Measurements from ENCODE around the gene SLC35D2. TPM values are rescaled to one million over a fixed set of nuclear protein-coding genes. Genes with fewer than 3 reads are reported as not detected.
"Not testable (repeated sequence)": the region's sequence is repeated elsewhere in the genome, so short reads cannot be mapped to it uniquely, and the experiment has no call there.

SLC35D2 gene
- polyA plus RNA-seq, 1 donor, result 70.5 TPM

- 100% methylated on average over 1 of the region's 6 CpGs for WGBS (ENCODE audit: insufficient coverage, low lambda C conversion rate)
- H3K4me1 ChIP-seq (ENCODE audit: control insufficient read depth, insufficient read depth, low read length), result peaks cover 8% of the 10 kb centered on the region
- peaks cover 41% of the 10 kb centered on the region for H3K36me3 ChIP-seq (ENCODE audit: control insufficient read depth, insufficient read depth, low read length)
- H3K9me3 ChIP-seq (ENCODE audit: control insufficient read depth, low read depth, low read length), result no peaks in the 10 kb centered on the region
- no peak for DNase-seq
- H3K27ac ChIP-seq (ENCODE audit: low read length), result no peak overlapping the region
- no peak overlapping the region for H3K4me3 ChIP-seq (ENCODE audit: low read length)
- H3K27me3 ChIP-seq (ENCODE audit: control insufficient read depth, insufficient read depth, low read length), result no peaks in the 10 kb centered on the region
Measured at GRCh38 chr9:96361668-96362067, 21.8 kb downstream of the SLC35D2 start.

DNA sequence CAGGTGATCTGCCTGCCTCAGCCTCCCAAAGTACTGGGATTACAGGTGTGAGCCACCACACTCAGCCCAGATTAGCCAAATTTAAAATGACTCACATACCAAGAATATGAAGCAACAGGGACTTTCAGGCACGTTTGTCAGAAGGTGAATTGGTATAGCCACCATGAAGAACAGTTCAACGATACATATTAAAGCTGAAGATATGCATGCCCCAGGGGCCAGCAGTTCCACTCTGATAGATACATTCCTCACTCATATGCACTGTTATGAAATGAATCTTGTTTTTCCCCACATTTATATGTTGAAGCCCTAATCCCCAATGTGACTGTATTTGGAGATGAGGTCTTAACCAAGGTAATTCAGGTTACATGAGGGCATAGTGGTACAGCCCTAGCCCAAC is 22.5 kb downstream of the SLC35D2 start:
- H3K9me3 ChIP-seq (ENCODE audit: control insufficient read depth, low read depth, low read length), result no peaks in the 10 kb centered on the region
- peaks cover 3% of the 10 kb centered on the region for H3K4me1 ChIP-seq (ENCODE audit: control insufficient read depth, insufficient read depth, low read length)
- no peak overlapping the region for H3K4me3 ChIP-seq (ENCODE audit: low read length)
- DNase-seq, result no peak
- no CpG with 5 or more reads among the region's 2 CpGs for WGBS (ENCODE audit: insufficient coverage, low lambda C conversion rate)
- H3K27me3 ChIP-seq (ENCODE audit: control insufficient read depth, insufficient read depth, low read length), result no peaks in the 10 kb centered on the region
- peaks cover 43% of the 10 kb centered on the region for H3K36me3 ChIP-seq (ENCODE audit: control insufficient read depth, insufficient read depth, low read length)
- no peak overlapping the region for H3K27ac ChIP-seq (ENCODE audit: low read length)

DNA sequence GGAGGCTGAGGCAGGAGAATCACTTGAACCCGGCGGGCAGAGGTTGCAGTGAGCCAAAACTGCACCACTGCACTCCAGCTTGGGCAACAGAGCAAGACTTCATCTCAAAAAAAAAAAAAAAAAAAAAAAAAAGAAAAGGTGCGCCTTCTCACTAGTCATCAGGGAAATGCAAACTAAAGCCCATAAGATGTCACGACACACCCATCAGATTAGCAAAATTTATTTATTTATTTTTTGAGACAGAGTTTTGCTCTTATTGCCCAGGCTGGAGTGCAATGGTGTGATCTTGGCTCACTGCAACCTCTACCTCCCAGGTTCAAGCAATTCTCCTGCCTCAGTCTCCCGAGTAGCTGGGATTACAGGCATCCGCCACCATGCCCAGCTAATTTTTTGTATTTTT is 23.0 kb downstream of the SLC35D2 start:
- WGBS (ENCODE audit: insufficient coverage, low lambda C conversion rate), result no CpG with 5 or more reads among the region's 6 CpGs
- H3K9me3 ChIP-seq (ENCODE audit: control insufficient read depth, low read depth, low read length); DNase-seq; H3K27ac ChIP-seq (ENCODE audit: low read length); H3K27me3 ChIP-seq (ENCODE audit: control insufficient read depth, insufficient read depth, low read length); H3K4me1 ChIP-seq (ENCODE audit: control insufficient read depth, insufficient read depth, low read length); H3K4me3 ChIP-seq (ENCODE audit: low read length): not testable (repeated sequence)
- peaks cover 46% of the 10 kb centered on the region for H3K36me3 ChIP-seq (ENCODE audit: control insufficient read depth, insufficient read depth, low read length)

GRCh38 chr9:96350866-96351265 is 32.6 kb downstream of the SLC35D2 start:
- Histone ChIP-seq H3K36me3 (ENCODE audit: control insufficient read depth, insufficient read depth, low read length) (peaks cover 26% of the 10 kb centered on the region), H3K9me3 (ENCODE audit: control insufficient read depth, low read depth, low read length) (no peaks in the 10 kb centered on the region), H3K4me1 (ENCODE audit: control insufficient read depth, insufficient read depth, low read length) (no peaks in the 10 kb centered on the region), H3K4me3 (ENCODE audit: low read length) (no peak overlapping the region), H3K27me3 (ENCODE audit: control insufficient read depth, insufficient read depth, low read length) (no peaks in the 10 kb centered on the region), H3K27ac (ENCODE audit: low read length) (no peak overlapping the region)
- no CpG with 5 or more reads among the region's 1 CpG for WGBS (ENCODE audit: insufficient coverage, low lambda C conversion rate)
- DNase-seq, result peak in 1 of 2 donors; percentile 16

GRCh38 chr9:96348261-96348660 is 35.2 kb downstream of the SLC35D2 start:
- no peaks in the 10 kb centered on the region for H3K9me3 ChIP-seq (ENCODE audit: control insufficient read depth, low read depth, low read length)
- H3K36me3 ChIP-seq (ENCODE audit: control insufficient read depth, insufficient read depth, low read length), result peaks cover 22% of the 10 kb centered on the region
- H3K27me3 ChIP-seq (ENCODE audit: control insufficient read depth, insufficient read depth, low read length), result no peaks in the 10 kb centered on the region
- no peak overlapping the region for H3K4me3 ChIP-seq (ENCODE audit: low read length)
- no peak for DNase-seq
- WGBS (ENCODE audit: insufficient coverage, low lambda C conversion rate), result no CpG with 5 or more reads among the region's 5 CpGs
- H3K27ac ChIP-seq (ENCODE audit: low read length), result no peak overlapping the region
- peaks cover 14% of the 10 kb centered on the region for H3K4me1 ChIP-seq (ENCODE audit: control insufficient read depth, insufficient read depth, low read length)

- no peak for DNase-seq
- no peak overlapping the region for H3K4me3 ChIP-seq (ENCODE audit: low read length)
- H3K27ac ChIP-seq (ENCODE audit: low read length), result no peak overlapping the region
- peaks cover 16% of the 10 kb centered on the region for H3K4me1 ChIP-seq (ENCODE audit: control insufficient read depth, insufficient read depth, low read length)
- H3K36me3 ChIP-seq (ENCODE audit: control insufficient read depth, insufficient read depth, low read length), result peaks cover 27% of the 10 kb centered on the region
- no CpG with 5 or more reads among the region's 9 CpGs for WGBS (ENCODE audit: insufficient coverage, low lambda C conversion rate)
- H3K27me3 ChIP-seq (ENCODE audit: control insufficient read depth, insufficient read depth, low read length), result no peaks in the 10 kb centered on the region
- H3K9me3 ChIP-seq (ENCODE audit: control insufficient read depth, low read depth, low read length), result no peaks in the 10 kb centered on the region
Measured at GRCh38 chr9:96345551-96345950, 38.0 kb downstream of the SLC35D2 start.

DNA sequence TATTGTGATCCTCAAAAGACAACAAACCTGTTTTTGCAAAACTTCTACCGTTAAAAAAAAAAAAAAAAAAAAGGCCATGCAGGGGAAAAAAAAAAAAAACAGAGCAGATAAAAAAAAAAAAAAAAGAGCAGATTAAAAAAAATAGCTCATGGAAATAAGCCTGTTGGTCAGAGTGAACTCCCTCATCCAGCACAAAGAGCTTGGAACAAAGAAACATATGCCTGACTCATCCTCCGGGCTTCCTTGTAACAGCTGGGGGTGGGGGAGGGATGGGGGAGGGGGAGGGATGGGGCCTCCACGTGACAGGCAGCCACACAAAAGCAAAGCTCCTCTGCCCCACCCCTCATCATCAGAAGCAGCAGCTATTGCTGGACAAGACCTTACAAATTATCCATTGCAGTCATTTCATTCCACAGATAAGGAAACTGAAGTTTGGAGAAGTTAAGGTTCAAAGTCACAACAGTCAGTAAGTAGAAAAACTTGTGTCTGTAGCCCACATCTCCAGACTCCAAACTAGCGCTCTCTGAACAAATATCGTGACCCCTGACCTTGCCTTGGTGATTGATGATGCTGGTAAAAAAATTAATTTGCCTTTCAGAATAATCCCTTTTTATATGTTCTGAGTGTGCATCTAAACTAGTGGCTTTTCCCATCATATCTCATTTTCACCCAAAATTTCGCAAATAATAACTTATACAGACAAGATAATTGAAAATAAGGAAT is 38.9 kb downstream of the SLC35D2 start:
- peaks cover 21% of the 10 kb centered on the region for H3K4me1 ChIP-seq (ENCODE audit: control insufficient read depth, insufficient read depth, low read length)
- H3K4me3 ChIP-seq (ENCODE audit: low read length), result no peak overlapping the region
- WGBS (ENCODE audit: insufficient coverage, low lambda C conversion rate), result 50% methylated on average over 2 of the region's 6 CpGs
- DNase-seq, result peak; percentile 76 to 84
- H3K36me3 ChIP-seq (ENCODE audit: control insufficient read depth, insufficient read depth, low read length), result peaks cover 24% of the 10 kb centered on the region
- H3K27ac ChIP-seq (ENCODE audit: low read length), result peak overlapping the region; percentile 59
- no peaks in the 10 kb centered on the region for H3K27me3 ChIP-seq (ENCODE audit: control insufficient read depth, insufficient read depth, low read length)
- no peaks in the 10 kb centered on the region for H3K9me3 ChIP-seq (ENCODE audit: control insufficient read depth, low read depth, low read length)

DNA sequence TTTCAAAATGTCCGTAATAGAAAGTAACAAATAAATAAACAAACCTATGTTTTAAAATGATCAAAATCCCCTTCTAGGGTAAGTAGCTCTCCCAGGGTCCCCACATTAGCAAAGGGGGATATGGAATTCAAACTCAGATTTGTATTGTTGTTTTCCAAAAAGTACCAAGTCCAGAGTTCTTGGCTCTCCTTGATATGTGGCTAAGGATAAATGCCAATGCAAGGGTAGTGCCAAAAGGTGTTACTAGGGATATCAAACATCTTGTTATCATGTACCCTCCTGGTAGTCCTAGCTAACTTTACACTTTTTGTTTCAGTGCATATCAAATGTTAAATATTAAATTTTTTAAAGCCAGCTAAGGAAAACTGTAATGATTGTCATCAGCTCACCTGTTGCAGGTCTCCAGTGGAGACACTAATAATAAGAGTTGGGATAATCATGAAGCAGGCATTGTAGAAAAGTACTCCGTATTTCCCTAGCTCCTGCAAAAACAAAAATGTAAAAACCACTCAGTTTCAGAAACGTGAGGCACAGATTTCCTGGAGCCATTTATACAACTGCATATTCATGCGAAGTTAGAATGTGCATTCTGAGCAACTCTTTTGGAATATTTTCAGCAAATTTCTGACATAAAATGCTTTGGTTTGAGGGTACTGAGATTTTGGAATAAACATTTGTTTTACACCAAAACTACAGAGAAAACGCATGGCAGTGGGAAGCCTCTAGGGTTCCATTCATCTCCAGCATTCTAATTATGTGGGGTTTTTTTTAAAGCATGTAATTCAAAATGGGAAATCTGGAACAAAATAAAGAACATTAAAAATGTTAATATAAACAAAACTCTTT is 39.8 kb downstream of the SLC35D2 start:
- Histone ChIP-seq H3K4me3 (ENCODE audit: low read length) (no peak overlapping the region), H3K27ac (ENCODE audit: low read length) (peak overlapping the region; percentile 59), H3K9me3 (ENCODE audit: control insufficient read depth, low read depth, low read length) (no peaks in the 10 kb centered on the region), H3K27me3 (ENCODE audit: control insufficient read depth, insufficient read depth, low read length) (no peaks in the 10 kb centered on the region), H3K36me3 (ENCODE audit: control insufficient read depth, insufficient read depth, low read length) (peaks cover 21% of the 10 kb centered on the region), H3K4me1 (ENCODE audit: control insufficient read depth, insufficient read depth, low read length) (peaks cover 25% of the 10 kb centered on the region)
- DNase-seq, result peak in 1 of 2 donors; percentile 13
- WGBS (ENCODE audit: insufficient coverage, low lambda C conversion rate), result 80% methylated on average over 1 of the region's 5 CpGs

DNA sequence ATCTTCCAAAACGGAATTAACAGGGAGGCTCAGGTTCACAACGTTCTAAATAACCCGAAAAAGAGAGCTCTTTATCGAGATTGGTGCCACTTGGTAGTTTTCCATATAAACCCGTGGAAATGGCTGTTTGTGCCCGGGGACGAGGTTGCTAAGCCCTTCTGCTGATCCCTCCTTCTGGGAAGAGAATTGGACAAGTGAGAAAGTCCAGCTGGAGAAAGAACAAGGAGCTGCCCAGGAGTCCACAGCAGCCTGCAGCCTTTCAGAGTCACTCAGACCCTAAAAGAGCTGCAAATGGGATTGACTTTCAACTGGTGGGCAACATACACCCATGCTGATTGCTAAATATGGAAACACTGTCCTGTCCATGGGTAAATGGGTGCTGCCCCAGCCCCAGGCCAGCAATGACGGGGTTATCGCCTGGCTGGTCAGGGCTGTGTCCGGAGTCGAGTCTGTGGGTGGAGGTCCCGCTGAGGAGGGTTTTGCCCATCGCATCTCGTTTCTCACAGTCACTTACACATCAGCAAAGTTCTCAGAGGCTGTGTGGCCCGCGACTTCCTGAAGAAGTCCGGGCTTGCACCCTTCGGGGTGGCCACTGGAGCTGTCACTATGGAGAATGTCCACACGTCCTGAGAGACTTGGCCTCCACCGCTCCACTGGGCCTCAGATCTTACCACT is 40.8 kb downstream of the SLC35D2 start:
- Histone ChIP-seq H3K9me3 (ENCODE audit: control insufficient read depth, low read depth, low read length) (no peaks in the 10 kb centered on the region), H3K27me3 (ENCODE audit: control insufficient read depth, insufficient read depth, low read length) (no peaks in the 10 kb centered on the region), H3K27ac (ENCODE audit: low read length) (no peak overlapping the region), H3K4me1 (ENCODE audit: control insufficient read depth, insufficient read depth, low read length) (peaks cover 25% of the 10 kb centered on the region), H3K36me3 (ENCODE audit: control insufficient read depth, insufficient read depth, low read length) (peaks cover 13% of the 10 kb centered on the region), H3K4me3 (ENCODE audit: low read length) (no peak overlapping the region)
- WGBS (ENCODE audit: insufficient coverage, low lambda C conversion rate), result no CpG with 5 or more reads among the region's 20 CpGs
- no peak for DNase-seq

DNA sequence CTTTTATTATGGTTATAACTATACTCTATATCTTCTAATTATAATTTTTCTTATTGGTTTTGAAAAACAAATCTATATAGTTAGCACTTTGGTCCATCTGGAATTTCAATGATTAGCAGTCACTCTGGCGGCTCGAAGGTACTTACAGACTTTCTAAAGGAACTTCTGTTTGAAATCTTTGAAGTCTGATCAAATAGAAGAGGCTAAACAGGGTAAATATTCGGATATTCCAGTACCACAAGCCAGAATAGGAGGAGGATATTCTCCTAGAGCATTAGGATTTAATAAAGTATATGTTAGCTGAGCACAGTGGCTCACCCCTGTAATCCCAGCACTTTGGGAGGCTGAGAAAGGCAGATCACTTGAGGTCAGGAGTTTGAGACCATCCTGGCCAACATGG is 42.8 kb downstream of the SLC35D2 start:
- no peak overlapping the region for H3K27ac ChIP-seq (ENCODE audit: low read length)
- H3K4me1 ChIP-seq (ENCODE audit: control insufficient read depth, insufficient read depth, low read length), result peaks cover 25% of the 10 kb centered on the region
- DNase-seq, result no peak

More for the DNA sequence above, 42.8 kb downstream of the SLC35D2 start:
- WGBS (ENCODE audit: insufficient coverage, low lambda C conversion rate), result no CpG with 5 or more reads among the region's 3 CpGs
- H3K27me3 ChIP-seq (ENCODE audit: control insufficient read depth, insufficient read depth, low read length), result no peaks in the 10 kb centered on the region
- peaks cover 15% of the 10 kb centered on the region for H3K36me3 ChIP-seq (ENCODE audit: control insufficient read depth, insufficient read depth, low read length)
- H3K4me3 ChIP-seq (ENCODE audit: low read length), result no peak overlapping the region
- no peaks in the 10 kb centered on the region for H3K9me3 ChIP-seq (ENCODE audit: control insufficient read depth, low read depth, low read length)

Data from large intestine (tissue), 3 donors.